SK-N-SH treated with all-trans-retinoic acid at 6 μM for 48 hours (cell line): Measurements from ENCODE around the gene SLC26A8.
"Not testable (repeated sequence)": the region's sequence is repeated elsewhere in the genome, so short reads cannot be mapped to it uniquely, and the experiment has no call there.

Experiments used
- ATAC-seq: fragments of 200-7000 bp; cut with Tn5 transposase; 3 replicates; pipeline ENCODE4 v1.9.1; 2020; ENCODE audit warnings: mild to moderate bottlenecking, moderate library complexity
- ARNTL ChIP-seq: fragments of 450-650 bp; formaldehyde crosslinking; IDR thresholded peaks from 2 replicates; pipeline ENCODE4 v1.5.0; 2020; ENCODE audit warnings: low read depth, mild to moderate bottlenecking, moderate library complexity, borderline replicate concordance
- BACH2 ChIP-seq: fragments of 250-450 bp; sonication (Bioruptor Pico); IDR thresholded peaks from 2 replicates; pipeline ENCODE4 v1.9.0; 2021; ENCODE audit warnings: mild to moderate bottlenecking, borderline replicate concordance
- CREB5 ChIP-seq: fragments of 250-450 bp; sonication (Bioruptor Pico); IDR thresholded peaks from 2 replicates; pipeline ENCODE4 v1.5.1; 2020; ENCODE audit warnings: low read depth, mild to moderate bottlenecking, moderate library complexity
- CSDC2 ChIP-seq: fragments of 250-450 bp; sonication (Bioruptor Pico); IDR thresholded peaks from 2 replicates; pipeline ENCODE4 v1.5.0; 2020; ENCODE audit warnings: mild to moderate bottlenecking, moderate library complexity
- CSRNP3 ChIP-seq: fragments of 250-450 bp; sonication (Bioruptor Pico); IDR thresholded peaks from 2 replicates; pipeline ENCODE4 v1.5.1; 2021; ENCODE audit warnings: mild to moderate bottlenecking, moderate library complexity
- ESRRG ChIP-seq: fragments of 250-450 bp; sonication (Bioruptor Pico); IDR thresholded peaks from 2 replicates; pipeline ENCODE4 v1.6.1; 2021; ENCODE audit warnings: mild to moderate bottlenecking
- GLIS3 ChIP-seq: fragments of 250-450 bp; sonication (Bioruptor Pico); IDR thresholded peaks from 2 replicates; pipeline ENCODE4 v1.5.0; 2020; ENCODE audit warnings: mild to moderate bottlenecking, moderate library complexity
- OSR1 ChIP-seq: fragments of 250-450 bp; sonication (Bioruptor Pico); IDR thresholded peaks from 2 replicates; pipeline ENCODE4 v1.8.0; 2022; ENCODE audit warnings: moderate library complexity, mild to moderate bottlenecking, inconsistent platforms
- PATZ1 ChIP-seq: fragments of 250-450 bp; sonication (Bioruptor Pico); IDR thresholded peaks from 2 replicates; pipeline ENCODE4 v1.8.0; 2020; ENCODE audit warnings: mild to moderate bottlenecking, moderate library complexity, borderline replicate concordance
- POU6F1 ChIP-seq: fragments of 250-450 bp; sonication (Bioruptor Pico); IDR thresholded peaks from 2 replicates; pipeline ENCODE4 v1.8.0; 2021; ENCODE audit warnings: low read depth, mild to moderate bottlenecking, moderate library complexity, borderline replicate concordance
- PPARA ChIP-seq: fragments of 250-450 bp; sonication (Bioruptor Pico); IDR thresholded peaks from 2 replicates; pipeline ENCODE4 v1.5.0; 2020; ENCODE audit warnings: mild to moderate bottlenecking, borderline replicate concordance
- RARB ChIP-seq: fragments of 250-450 bp; sonication (Bioruptor Pico); IDR thresholded peaks from 2 replicates; pipeline ENCODE4 v1.8.0; 2021; ENCODE audit warnings: mild to moderate bottlenecking, moderate library complexity
- SNAI2 ChIP-seq: fragments of 250-450 bp; sonication (Bioruptor Pico); IDR thresholded peaks from 2 replicates; pipeline ENCODE4 v1.5.0; 2020; ENCODE audit warnings: mild to moderate bottlenecking, moderate library complexity
- TCF4 ChIP-seq: fragments of 250-450 bp; sonication (Bioruptor Pico); IDR thresholded peaks from 2 replicates; pipeline ENCODE4 v1.8.0; 2021; ENCODE audit warnings: mild to moderate bottlenecking, moderate library complexity, borderline replicate concordance
- TOX ChIP-seq: fragments of 250-450 bp; sonication (Bioruptor Pico); IDR thresholded peaks from 2 replicates; pipeline ENCODE4 v1.8.0; 2021; ENCODE audit warnings: mild to moderate bottlenecking, moderate library complexity, borderline replicate concordance
- TSHZ2 ChIP-seq: fragments of 250-450 bp; sonication (Bioruptor Pico); IDR thresholded peaks from 2 replicates; pipeline ENCODE4 v1.5.0; 2020; ENCODE audit warnings: mild to moderate bottlenecking, moderate library complexity
- ZFP3 ChIP-seq: fragments of 250-450 bp; sonication (Bioruptor Pico); IDR thresholded peaks from 2 replicates; pipeline ENCODE4 v1.5.0; 2020; ENCODE audit warnings: mild to moderate bottlenecking, moderate library complexity
- ZNF8 ChIP-seq: fragments of 450-650 bp; formaldehyde crosslinking; IDR thresholded peaks from 2 replicates; pipeline ENCODE4 v1.5.0; 2020; ENCODE audit warnings: mild to moderate bottlenecking, moderate library complexity

The SLC26A8 gene

GRCh38 chr6:35936681-35937359 lies 87.6 kb downstream of the SLC26A8 start:
- no peak for TF ChIP-seq TOX
- no peak for ATAC-seq

- no peak for ATAC-seq
- no peak for TF ChIP-seq ESRRG (CRISPR knock-in tag)
- no peak for TF ChIP-seq ZNF8
- no peak for TF ChIP-seq CSRNP3 (CRISPR knock-in tag)
- no peak for TF ChIP-seq PPARA (CRISPR knock-in tag)
- no peak for TF ChIP-seq POU6F1 (CRISPR knock-in tag)
- no peak for TF ChIP-seq CSDC2
- TF ChIP-seq BACH2, result no peak
- no peak for TF ChIP-seq SNAI2 (CRISPR knock-in tag)
- TF ChIP-seq CREB5 (CRISPR knock-in tag), result no peak
- TF ChIP-seq ARNTL (CRISPR knock-in tag), result no peak
- no peak for TF ChIP-seq PATZ1
Measured at GRCh38 chr6:35935469-35935868, 89.0 kb downstream of the SLC26A8 start.

- no peak for ATAC-seq
- TF ChIP-seq TOX, result no peak
- TF ChIP-seq SNAI2 (CRISPR knock-in tag), result no peak
- no peak for TF ChIP-seq ARNTL (CRISPR knock-in tag)
- TF ChIP-seq TSHZ2 (CRISPR knock-in tag), result no peak
- no peak for TF ChIP-seq POU6F1 (CRISPR knock-in tag)
- TF ChIP-seq ZFP3 (CRISPR knock-in tag), result no peak
- TF ChIP-seq PATZ1, result no peak
- TF ChIP-seq CSRNP3 (CRISPR knock-in tag), result no peak
- TF ChIP-seq OSR1, result no peak
- no peak for TF ChIP-seq RARB (CRISPR knock-in tag)
- no peak for TF ChIP-seq GLIS3 (CRISPR knock-in tag)
- TF ChIP-seq TCF4 (CRISPR knock-in tag), result no peak
- no peak for TF ChIP-seq ESRRG (CRISPR knock-in tag)
Measured at GRCh38 chr6:35933844-35934243, 90.6 kb downstream of the SLC26A8 start.

- ATAC-seq, result not testable (repeated sequence)
Measured at GRCh38 chr6:35931873-35932272, 92.6 kb downstream of the SLC26A8 start.
